ENCODE results near the gene EIF4E.

EIF4E gene

DNA sequence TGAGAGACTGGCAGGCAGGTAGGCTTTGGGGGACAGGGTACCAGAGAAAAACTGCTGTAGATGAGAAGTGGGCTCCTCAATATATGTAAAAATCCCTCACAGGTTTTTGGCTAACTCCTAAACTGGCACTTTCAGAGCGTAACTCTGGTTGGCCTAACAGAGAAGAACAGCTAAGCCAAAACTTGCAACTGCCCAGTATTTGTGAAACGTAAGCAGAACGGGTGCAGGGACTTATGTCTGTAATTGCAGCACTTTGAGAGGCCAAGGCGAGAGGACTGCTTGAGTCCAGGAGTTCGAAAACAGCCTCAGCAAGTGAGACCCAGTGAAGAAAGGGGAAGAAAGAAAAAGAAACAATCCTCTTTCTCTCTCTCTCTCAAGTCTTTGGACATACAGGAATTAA, 25.0 kb downstream of the EIF4E start:
- Histone ChIP-seq H3K27ac (no peak overlapping the region), H3K4me3 (no peak overlapping the region), H3K4me1 (peaks cover 0 to 32% (median 4%) of the 10 kb centered on the region in 4 donors), H3K27me3 (no peaks in the 10 kb centered on the region), H3K36me3 (peaks cover 11 to 14% (median 14%) of the 10 kb centered on the region in 3 donors), H3K9me3 (no peaks in the 10 kb centered on the region)
- intact Hi-C loops (cut with DNase I; ENCODE audit: low total_unique reads): no loop called here
- DNase-seq: no peak
- no peak for TF ChIP-seq CTCF (IDR thresholded peaks at IDR 0.05)

- intact Hi-C loops (cut with DNase I; ENCODE audit: low total_unique reads): no loop called here
- H3K36me3 ChIP-seq: peaks cover 11 to 14% (median 14%) of the 10 kb centered on the region in 3 donors
- H3K9me3 ChIP-seq: no peaks in the 10 kb centered on the region
- no peak overlapping the region for H3K27ac ChIP-seq
- DNase-seq: no peak
- H3K4me1 ChIP-seq: peaks cover 0 to 28% (median 4%) of the 10 kb centered on the region in 4 donors
- no peaks in the 10 kb centered on the region for H3K27me3 ChIP-seq
- H3K4me3 ChIP-seq: no peak overlapping the region
- no peak for TF ChIP-seq CTCF (IDR thresholded peaks at IDR 0.05)
These were observed 25.4 kb downstream of the EIF4E start for GRCh38 chr4:98903561-98903960.

GRCh38 chr4:98899277-98899676, 29.7 kb downstream of the EIF4E start:
- H3K4me3 ChIP-seq: no peak overlapping the region
- H3K27me3 ChIP-seq: no peaks in the 10 kb centered on the region
- no peak overlapping the region for H3K27ac ChIP-seq
- no peak for TF ChIP-seq CTCF (IDR thresholded peaks at IDR 0.05)
- intact Hi-C loops (cut with DNase I; ENCODE audit: low total_unique reads): no loop called here
- no peak for DNase-seq
- H3K9me3 ChIP-seq: no peaks in the 10 kb centered on the region
- H3K36me3 ChIP-seq: peaks cover 23 to 39% (median 28%) of the 10 kb centered on the region in 3 donors
- peaks cover 0 to 5% (median 0%) of the 10 kb centered on the region in 4 donors for H3K4me1 ChIP-seq

- Histone ChIP-seq H3K9me3 (no peaks in the 10 kb centered on the region), H3K27me3 (no peaks in the 10 kb centered on the region), H3K27ac (no peak overlapping the region), H3K4me3 (no peak overlapping the region), H3K4me1 (peaks cover 0 to 22% (median 4%) of the 10 kb centered on the region in 4 donors), H3K36me3 (peaks cover 12 to 31% (median 15%) of the 10 kb centered on the region in 3 donors)
- intact Hi-C loops (cut with DNase I; ENCODE audit: low total_unique reads): no loop called here
- DNase-seq: no peak
- no peak for TF ChIP-seq CTCF (IDR thresholded peaks at IDR 0.05)
These were observed 37.2 kb downstream of the EIF4E start for GRCh38 chr4:98891478-98892337.

- no peak for DNase-seq
- H3K4me1 ChIP-seq: peaks cover 0 to 22% (median 4%) of the 10 kb centered on the region in 4 donors
- intact Hi-C loops (cut with DNase I; ENCODE audit: low total_unique reads): no loop called here
- H3K36me3 ChIP-seq: peaks cover 20 to 37% (median 23%) of the 10 kb centered on the region in 3 donors
- H3K27ac ChIP-seq: no peak overlapping the region
- no peak overlapping the region for H3K4me3 ChIP-seq
- no peaks in the 10 kb centered on the region for H3K27me3 ChIP-seq
- TF ChIP-seq CTCF (IDR thresholded peaks at IDR 0.05): no peak
- H3K9me3 ChIP-seq: no peaks in the 10 kb centered on the region
These were observed 38.1 kb downstream of the EIF4E start for GRCh38 chr4:98890702-98891455.

Data from tibial artery (tissue), 4 donors.